Adrenal gland (tissue), 5 donors: ENCODE measurements around the gene FARP1.

ENCODE experiments used
- CTCF ChIP-seq, 6 experiments: fragments of 450-650 bp in 4 of 6; fragments of 200-600 bp in 2 of 6; sonication (generic) in 1 of 6; IDR thresholded peaks; 1 replicate in 5 of 6; 2 replicates in 1 of 6; pipeline versions ENCODE4 v1.5.1 to v1.8.0; 2016 to 2021; ENCODE audit warnings: antibody characterized with exemption in 6 of 6, mild to moderate bottlenecking in 2 of 6, moderate library complexity in 1 of 6
- POLR2A ChIP-seq, 2 donors: fragments of 450-650 bp; IDR thresholded peaks; one replicate each; pipeline ENCODE4 v1.6.1; 2017; ENCODE audit warnings: antibody characterized with exemption in 2 of 2, mild to moderate bottlenecking in 2 of 2, moderate library complexity in 1 of 2
- donor health status: DM: no; HTN: no; CAD: no.

GRCh38 chr13:98190889-98191444 is 48.1 kb downstream of the FARP1 start:
- TF ChIP-seq POLR2A (IDR thresholded peaks at IDR 0.05), result no peak
- no peak for TF ChIP-seq CTCF (IDR thresholded peaks at IDR 0.05)
